Ovary (tissue), 9 donors: ENCODE measurements around the gene DBH. TPM values are rescaled to one million over a fixed set of nuclear protein-coding genes. Genes with fewer than 3 reads are reported as not detected.

Source experiments
- DNase-seq, 5 donors: peaks; one replicate each; pipeline ENCODE4 v3.0.0-alpha.2; 2019 to 2020
- H3K27ac ChIP-seq, 2 donors: fragments of 200-600 bp; one replicate each; pipeline versions ENCODE4 v1.5.1 to v1.8.0; 2019 to 2022
- H3K27me3 ChIP-seq: fragments of 200-600 bp; one replicate; pipeline ENCODE4 v1.8.0; 2022
- H3K36me3 ChIP-seq: fragments of 200-600 bp; sonication (generic); one replicate; pipeline ENCODE4 v1.5.1; 2019
- H3K4me1 ChIP-seq: one replicate; pipeline ENCODE4 v1.8.1; 2013; ENCODE audit warnings: mild to moderate bottlenecking, moderate library complexity; ENCODE audit not compliant: insufficient read depth
- H3K4me3 ChIP-seq: fragments of 200-600 bp; sonication (generic); one replicate; pipeline ENCODE4 v1.5.1; 2017
- H3K9me3 ChIP-seq, 2 donors: fragments of 200-600 bp in 1 of 2; sonication (generic) in 1 of 2; one replicate each; pipeline versions ENCODE4 v1.5.1 to v1.8.1; 2013 to 2019; ENCODE audit warnings: mild to moderate bottlenecking in 1 of 2, moderate library complexity in 1 of 2
- CTCF ChIP-seq, 3 donors: fragments of 450-650 bp in 2 of 3; fragments of 200-600 bp in 1 of 3; IDR thresholded peaks; one replicate each; pipeline versions ENCODE4 v1.5.1 to v1.8.0; 2016 to 2022; ENCODE audit warnings: antibody characterized with exemption in 3 of 3, mild to moderate bottlenecking in 1 of 3
- EP300 ChIP-seq: sonication (generic); formaldehyde crosslinking; IDR thresholded peaks from one replicate; pipeline ENCODE4 v1.6.1; 2017; ENCODE audit warnings: antibody characterized with exemption
- POLR2A ChIP-seq: fragments of 450-650 bp; IDR thresholded peaks from one replicate; pipeline ENCODE4 v1.6.1; 2017; ENCODE audit warnings: antibody characterized with exemption, mild to moderate bottlenecking, moderate library complexity
- WGBS, 3 donors: extraction: QIAGEN DNeasy Blood & Tissue Kit in 1 of 3; methylation state at CpG; one replicate each; pipeline versions ENCODE4 v1.1.5 to v1.1.7; 2013 to 2017; 5-methylcytosine and 5-hydroxymethylcytosine counted together
- intact Hi-C, 4 donors: fragments of 100-400 bp; cut with DNase I; formaldehyde crosslinking; loops; one replicate each; pipeline versions ENCODE4 v1.11.0 to v1.15.1; 2022 to 2023
- polyA plus RNA-seq, 2 donors: library from polyadenylated mRNA; stranded (reverse); fragments of 200-250 nt in 1 of 2; fragments of 350-450 nt in 1 of 2; fragmentation: Illumina TruSeq in 1 of 2; extraction: RNeasy Lipid Tissue Mini Kit (QIAGEN cat#74804) in 1 of 2; gene quantifications; one replicate each; pipeline ENCODE4 v1.2.3, GENCODE V29; 2013 to 2014
- total RNA-seq, 7 donors: library from RNA; depleted of rRNA in 2 of 7; stranded (reverse); fragments of >200 nt in 2 of 7; fragmentation: NEBNext Ultra II Directional in 3 of 7; extraction: Animal tissue kit (Norgen Biotek cat#: 25700) in 3 of 7; gene quantifications; one replicate each; pipeline versions ENCODE4 v1.1.0 to v1.2.4, GENCODE V29; 2016 to 2023
- donor health status: DM: no; HTN: no; CAD: no; lungs with moderate emphysema.
- donor health status: DM: no; HTN: no; CAD: no.
- donor health status: Bipolar disorder and iron deficiency.
- donor health status: DM: yes; HTN: yes; CAD: no.
- donor health status: DM: no; HTN: no; CAD: no.
- donor health status: DM: yes; HTN: yes; CAD: no.

The DBH gene
- total and polyA plus RNA-seq, 9 donors = 0.28 TPM; not detected in 8

DNA sequence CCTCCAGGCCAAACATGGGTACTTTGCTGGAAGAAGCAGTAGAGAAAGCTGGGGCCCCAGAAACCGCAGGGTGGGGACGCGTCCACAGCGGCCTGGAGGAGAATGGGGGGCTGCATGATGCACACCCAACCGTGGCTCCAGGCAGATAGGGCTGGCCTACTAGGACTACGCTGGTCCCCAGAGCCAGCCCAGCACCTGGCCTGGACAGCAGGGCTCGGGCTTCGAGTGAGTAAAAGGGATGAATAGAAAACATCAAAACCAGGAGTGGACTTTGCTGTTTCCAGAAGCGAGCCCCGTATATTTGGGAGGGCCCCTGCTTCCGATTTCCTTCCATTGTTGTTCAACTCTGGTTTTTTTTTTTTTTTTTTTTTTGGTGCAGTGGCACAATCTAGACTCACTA, 30.7 kb downstream of the DBH start:
- intact Hi-C loops = no loop called here
- WGBS, 3 donors = 81 to 87% (median 87%) methylated on average over 11 of the region's 11 CpGs
- TF ChIP-seq POLR2A = no peak
- no peak for TF ChIP-seq EP300
- no peak for TF ChIP-seq CTCF (IDR thresholded peaks at IDR 0.05)

GRCh38 chr9:133667759-133668450, 31.7 kb downstream of the DBH start:
- DNase-seq = no peak
- Histone ChIP-seq H3K4me1 (no peaks in the 10 kb centered on the region), H3K4me3 (no peak overlapping the region), H3K27ac (no peak overlapping the region), H3K27me3 (no peaks in the 10 kb centered on the region), H3K9me3 (no peaks in the 10 kb centered on the region), H3K36me3 (no peaks in the 10 kb centered on the region)
- 82% methylated on average over 17 of the region's 17 CpGs for WGBS, 3 donors
- intact Hi-C loops = no loop called here
- no peak for TF ChIP-seq EP300
- TF ChIP-seq POLR2A = no peak
- no peak for TF ChIP-seq CTCF (IDR thresholded peaks at IDR 0.05)

More for the DNA sequence above, 30.7 kb downstream of the DBH start:
- no peak overlapping the region for H3K4me3 ChIP-seq
- H3K9me3 ChIP-seq = no peaks in the 10 kb centered on the region
- H3K27me3 ChIP-seq = no peaks in the 10 kb centered on the region
- no peak for DNase-seq
- no peaks in the 10 kb centered on the region for H3K4me1 ChIP-seq
- H3K27ac ChIP-seq = no peak overlapping the region
- no peaks in the 10 kb centered on the region for H3K36me3 ChIP-seq

GRCh38 chr9:133669182-133669801, 33.1 kb downstream of the DBH start:
- intact Hi-C loops = no loop called here
- Histone ChIP-seq H3K4me3 (no peak overlapping the region), H3K4me1 (no peaks in the 10 kb centered on the region), H3K36me3 (no peaks in the 10 kb centered on the region), H3K27me3 (no peaks in the 10 kb centered on the region), H3K27ac (no peak overlapping the region), H3K9me3 (no peaks in the 10 kb centered on the region)
- no peak for TF ChIP-seq POLR2A
- TF ChIP-seq EP300 = no peak
- no peak for TF ChIP-seq CTCF (IDR thresholded peaks at IDR 0.05)
- DNase-seq = no peak
- 78 to 86% (median 79%) methylated on average over 14 to 15 of the region's 16 CpGs for WGBS, 3 donors

DNA sequence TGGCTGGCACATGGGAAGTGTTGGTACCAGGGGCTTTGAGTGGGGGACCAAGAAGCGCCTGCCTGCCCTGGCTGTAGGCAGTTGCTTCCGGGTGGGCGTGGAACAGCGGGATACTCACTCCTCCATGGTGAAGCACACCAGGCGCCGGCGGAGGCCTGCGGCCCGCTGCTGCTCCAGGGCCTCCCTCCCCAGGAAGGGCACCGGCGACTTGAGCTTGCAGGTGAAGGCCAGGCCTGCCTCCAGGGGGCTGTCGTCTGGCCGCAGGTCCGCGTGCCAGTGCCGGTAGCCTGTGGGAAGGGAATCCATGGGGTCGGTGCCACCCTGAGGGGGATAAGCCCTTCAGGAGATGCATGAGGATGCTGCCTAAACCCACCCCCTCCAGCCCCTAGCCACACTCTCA, 34.3 kb downstream of the DBH start:
- TF ChIP-seq CTCF (IDR thresholded peaks at IDR 0.05) (no peak), EP300 (no peak), POLR2A (no peak)
- Histone ChIP-seq H3K27me3 (no peaks in the 10 kb centered on the region), H3K27ac (no peak overlapping the region), H3K4me1 (no peaks in the 10 kb centered on the region), H3K36me3 (no peaks in the 10 kb centered on the region), H3K4me3 (no peak overlapping the region), H3K9me3 (no peaks in the 10 kb centered on the region)
- no peak for DNase-seq
- intact Hi-C loops = no loop called here
- 94 to 96% (median 96%) methylated on average over 17 of the region's 17 CpGs for WGBS, 3 donors
